ENCODE results near the gene C16orf96. TPM values are rescaled to one million over a fixed set of nuclear protein-coding genes. Genes with fewer than 3 reads are reported as not detected.

Gene C16orf96
- total and polyA plus RNA-seq, 2 of the 8 experiments (the other 6 are each of a cell fraction or from before 2014, with no cell fraction given): 1.0 to 1.3 TPM

GRCh38 chr16:4607841-4608703 is 51.9 kb downstream of the C16orf96 start:
- Histone ChIP-seq H3K56ac (replicated peaks; ENCODE audit: insufficient read length, low read depth, low read length) (no peak overlapping the region), H3K36me3 (ENCODE audit: control insufficient read depth in 2 of 4, insufficient read depth in 4 of 4, low read length in 3 of 4) (peaks cover 2 to 20% (median 11%) of the 10 kb centered on the region in 4 experiments; a peak in 4 of 8 replicates), H4K20me1 (replicated peaks in 1 of 2; ENCODE audit: control insufficient read depth in 1 of 2, insufficient read depth in 2 of 2, low read length in 2 of 2) (peaks cover 13 to 16% of the 10 kb centered on the region in 2 experiments), H3K4me1 (replicated peaks in 1 of 4; ENCODE audit: control insufficient read depth in 3 of 4, insufficient read depth in 4 of 4, low read length in 3 of 4) (peaks cover 0 to 19% (median 15%) of the 10 kb centered on the region in 4 experiments; a peak in 6 of 7 replicates), H3K18ac (ENCODE audit: extremely low read depth, low read length) (no peak overlapping the region), H3K4me3 (ENCODE audit: extremely low read depth in 1 of 4, insufficient read depth in 2 of 4, low read depth in 3 of 4, low read length in 4 of 4) (no peak overlapping the region), H3K79me1 (ENCODE audit: low read depth, low read length) (peaks cover 5% of the 10 kb centered on the region; the same call in 1 of the 2 replicates), H2AK5ac (ENCODE audit: low read depth, low read length) (no peak overlapping the region), H2BK120ac (replicated peaks; ENCODE audit: low read depth, low read length) (no peak overlapping the region), H2BK12ac (ENCODE audit: low read depth, low read length) (no peak overlapping the region), H2BK15ac (ENCODE audit: low read length) (no peak overlapping the region), H3K23me2 (ENCODE audit: low read depth, low read length) (no peaks in the 10 kb centered on the region; the same call in 1 of the 2 replicates), H2BK20ac (ENCODE audit: low read length) (no peak overlapping the region), H3K9me3 (ENCODE audit: insufficient read depth in 2 of 2, low read depth in 1 of 2, low read length in 1 of 2) (no peaks in the 10 kb centered on the region), H3K27ac (ENCODE audit: low read depth, low read length) (no peak overlapping the region; the same call in 1 of the 2 replicates), H2BK5ac (ENCODE audit: low read depth, low read length) (no peak overlapping the region), H3K4me2 (ENCODE audit: insufficient read depth in 1 of 2, low read depth in 2 of 2, low read length in 2 of 2) (no peak overlapping the region), H3K14ac (ENCODE audit: insufficient read length) (no peak overlapping the region), H3K27me3 (replicated peaks in 1 of 4; ENCODE audit: control insufficient read depth in 3 of 4, extremely low read depth in 1 of 4, insufficient read depth in 3 of 4, low read length in 3 of 4) (no peaks in the 10 kb centered on the region), H2AFZ (ENCODE audit: low read length) (no peak overlapping the region), H3K4ac (replicated peaks; ENCODE audit: insufficient read length, low read depth, low read length) (no peak overlapping the region), H3K79me2 (ENCODE audit: control insufficient read depth in 1 of 2, insufficient read depth in 2 of 2, low read length in 2 of 2) (peaks cover 8 to 32% of the 10 kb centered on the region in 2 experiments; a peak in 3 of 4 replicates), H4K8ac (ENCODE audit: extremely low read depth, insufficient read depth, low read length) (no peak overlapping the region; the same call in 1 of the 2 replicates), H4K91ac (replicated peaks; ENCODE audit: insufficient read length, low read length) (no peak overlapping the region), H4K5ac (ENCODE audit: insufficient read length, low read depth, low read length) (no peak overlapping the region), H3K23ac (ENCODE audit: insufficient read length) (no peak overlapping the region), H3K9ac (replicated peaks in 1 of 4; ENCODE audit: extremely low read depth in 1 of 4, low read depth in 3 of 4, low read length in 3 of 4) (no peak overlapping the region)
- FAIRE-seq (no peak), DNase-seq (ENCODE audit: low read depth in 1 of 2, low spot score in 2 of 2) (no peak)
- TF ChIP-seq ATF2 (IDR thresholded peaks at IDR 0.05; ENCODE audit: low read length) (no peak), POLR2A (IDR thresholded peaks at IDR 0.05; ENCODE audit: control extremely low read depth in 1 of 2, low read depth in 2 of 2, low read length in 2 of 2) (peak in 1 of 2 experiments; percentile 56; a peak in 2 of 3 replicates), POLR2AphosphoS5 (IDR thresholded peaks at IDR 0.05; ENCODE audit: low read depth, low read length) (peak; percentile 79)
- WGBS, 2 experiments (ENCODE audit: extremely low coverage in 1 of 2, insufficient coverage in 1 of 2, insufficient read length in 1 of 2, insufficient replicate concordance in 2 of 2, low coverage in 1 of 2, low lambda C conversion rate in 2 of 2, missing lambda C conversion rate in 1 of 2): 96% methylated on average over 22 of the region's 22 CpGs; no CpG with 5 or more reads in 1 of the 2 experiments
- ChIA-PET CTCF (ENCODE audit: partially characterized antibody) (interaction anchor here (1.4 to 5.0 kb wide), 5 partner anchors 15 to 56 kb away, joined by 3 to 21 read pairs (median 3); partner anchors contain the start of gene MGRN1), POLR2A (ENCODE audit: partially characterized antibody) (interaction anchor here (1.8 to 13.3 kb wide), 3 partner anchors 6 to 14 kb away, joined by 5 to 126 read pairs (median 55); partner anchors contain the start of gene UBALD1)

Data from H1 (cell line).